Esophagus squamous epithelium (tissue), 4 donors: ENCODE data around the gene FSTL4.

Source experiments
- POLR2A ChIP-seq, 4 donors: fragments of 450-650 bp; IDR thresholded peaks; one replicate each; pipeline ENCODE4 v1.6.1; 2017; ENCODE audit warnings: antibody characterized with exemption in 4 of 4, mild to moderate bottlenecking in 4 of 4, moderate library complexity in 3 of 4
- TF ChIP-seq, protein P1 (sequence below), 6 experiments: fragments of 450-650 bp in 4 of 6; fragments of 200-600 bp in 2 of 6; sonication (generic) in 2 of 6; IDR thresholded peaks; one replicate each; pipeline ENCODE4 v1.5.1; 2016 to 2019; ENCODE audit warnings: antibody characterized with exemption in 6 of 6, mild to moderate bottlenecking in 4 of 6, moderate library complexity in 4 of 6

DNA sequence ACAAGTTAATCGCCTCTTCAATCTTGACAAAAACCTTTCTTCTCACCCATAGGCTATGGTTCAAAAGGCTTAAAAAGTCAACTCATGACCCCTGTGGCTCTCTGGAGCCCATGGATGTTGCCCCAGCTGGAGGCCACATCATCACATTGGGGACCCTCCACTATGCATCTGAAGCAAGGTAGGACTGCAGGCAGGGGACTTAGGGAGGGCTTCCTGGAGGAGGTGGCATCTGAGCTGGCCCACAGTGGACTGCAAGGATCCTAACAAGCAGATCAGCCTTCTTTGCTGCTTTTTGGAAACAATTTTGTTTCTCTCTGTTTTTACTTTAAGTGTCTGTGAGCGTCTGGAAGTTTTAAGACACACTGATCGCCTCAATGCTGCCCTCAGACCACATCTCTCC lies 325.9 kb downstream of the FSTL4 start:
- TF ChIP-seq, protein P1, sequence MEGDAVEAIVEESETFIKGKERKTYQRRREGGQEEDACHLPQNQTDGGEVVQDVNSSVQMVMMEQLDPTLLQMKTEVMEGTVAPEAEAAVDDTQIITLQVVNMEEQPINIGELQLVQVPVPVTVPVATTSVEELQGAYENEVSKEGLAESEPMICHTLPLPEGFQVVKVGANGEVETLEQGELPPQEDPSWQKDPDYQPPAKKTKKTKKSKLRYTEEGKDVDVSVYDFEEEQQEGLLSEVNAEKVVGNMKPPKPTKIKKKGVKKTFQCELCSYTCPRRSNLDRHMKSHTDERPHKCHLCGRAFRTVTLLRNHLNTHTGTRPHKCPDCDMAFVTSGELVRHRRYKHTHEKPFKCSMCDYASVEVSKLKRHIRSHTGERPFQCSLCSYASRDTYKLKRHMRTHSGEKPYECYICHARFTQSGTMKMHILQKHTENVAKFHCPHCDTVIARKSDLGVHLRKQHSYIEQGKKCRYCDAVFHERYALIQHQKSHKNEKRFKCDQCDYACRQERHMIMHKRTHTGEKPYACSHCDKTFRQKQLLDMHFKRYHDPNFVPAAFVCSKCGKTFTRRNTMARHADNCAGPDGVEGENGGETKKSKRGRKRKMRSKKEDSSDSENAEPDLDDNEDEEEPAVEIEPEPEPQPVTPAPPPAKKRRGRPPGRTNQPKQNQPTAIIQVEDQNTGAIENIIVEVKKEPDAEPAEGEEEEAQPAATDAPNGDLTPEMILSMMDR (IDR thresholded peaks at IDR 0.05), result no peak
- TF ChIP-seq POLR2A (IDR thresholded peaks at IDR 0.05), result no peak
